ENCODE results near the gene PBRM1. TPM values are rescaled to one million over a fixed set of nuclear protein-coding genes. Genes with fewer than 3 reads are reported as not detected.
"Not testable (repeated sequence)": the region's sequence is repeated elsewhere in the genome, so short reads cannot be mapped to it uniquely, and the experiment has no call there.

The PBRM1 gene
- total RNA-seq = 10 to 100 TPM; 17.1 to 36.4 (median 27.2) TPM
- long read RNA-seq = 0 reads

DNA sequence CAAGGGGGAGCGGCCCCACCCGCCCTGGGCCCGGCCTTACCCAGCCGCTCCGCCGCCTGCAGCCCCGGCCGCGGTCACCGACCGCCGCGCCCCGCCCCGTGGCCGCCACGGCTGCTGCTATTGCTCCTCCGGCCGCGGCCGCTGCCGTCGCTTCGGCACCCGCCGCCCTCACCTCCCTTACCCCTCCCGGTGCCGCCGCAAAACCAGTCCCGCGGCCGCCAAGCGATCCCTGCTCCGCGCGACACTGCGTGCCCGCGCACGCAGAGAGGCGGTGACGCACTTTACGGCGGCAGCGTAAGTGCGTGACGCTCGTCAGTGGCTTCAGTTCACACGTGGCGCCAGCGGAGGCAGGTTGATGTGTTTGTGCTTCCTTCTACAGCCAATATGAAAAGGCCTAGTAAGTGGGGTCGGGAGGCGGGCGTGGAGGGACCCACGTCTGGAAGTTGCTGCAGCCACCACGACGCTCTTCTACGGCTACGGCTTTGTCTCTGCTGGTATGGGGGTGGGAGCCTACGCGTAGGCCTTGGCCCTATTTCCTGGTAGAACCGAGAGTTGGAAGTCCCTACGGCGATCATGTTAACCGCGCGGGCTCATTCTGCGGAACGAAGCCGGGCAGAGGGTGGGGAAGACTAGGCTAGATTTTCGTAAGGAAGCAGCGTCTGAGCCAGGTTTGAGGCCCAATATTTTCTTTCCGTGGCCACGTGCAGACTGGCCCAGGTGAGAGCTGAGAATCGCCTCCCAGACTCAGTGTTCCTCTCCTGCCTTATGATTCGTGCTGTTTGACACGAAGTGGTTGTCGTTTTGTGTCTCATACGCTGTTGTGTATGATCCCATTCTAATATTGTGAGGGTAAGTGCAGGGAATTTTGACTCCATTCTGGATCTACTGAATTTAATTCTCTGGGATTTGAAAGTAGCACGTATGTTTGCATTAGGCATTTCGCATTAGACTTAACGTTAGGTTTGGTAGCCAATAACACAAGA is at the start of gene PBRM1, which contains the start of gene GNL3:
Gene PBRM1 (minus strand): TSS at position 205 of the 983 bp plus-strand sequence.
Gene GNL3 (plus strand): TSS at position 324 of the 983 bp plus-strand sequence. CDS start 61 bp downstream, at position 385.
- 1% methylated on average over 32 of the region's 82 CpGs for WGBS (ENCODE audit: insufficient coverage, low coverage, low lambda C conversion rate, missing lambda C conversion rate)

DNA sequence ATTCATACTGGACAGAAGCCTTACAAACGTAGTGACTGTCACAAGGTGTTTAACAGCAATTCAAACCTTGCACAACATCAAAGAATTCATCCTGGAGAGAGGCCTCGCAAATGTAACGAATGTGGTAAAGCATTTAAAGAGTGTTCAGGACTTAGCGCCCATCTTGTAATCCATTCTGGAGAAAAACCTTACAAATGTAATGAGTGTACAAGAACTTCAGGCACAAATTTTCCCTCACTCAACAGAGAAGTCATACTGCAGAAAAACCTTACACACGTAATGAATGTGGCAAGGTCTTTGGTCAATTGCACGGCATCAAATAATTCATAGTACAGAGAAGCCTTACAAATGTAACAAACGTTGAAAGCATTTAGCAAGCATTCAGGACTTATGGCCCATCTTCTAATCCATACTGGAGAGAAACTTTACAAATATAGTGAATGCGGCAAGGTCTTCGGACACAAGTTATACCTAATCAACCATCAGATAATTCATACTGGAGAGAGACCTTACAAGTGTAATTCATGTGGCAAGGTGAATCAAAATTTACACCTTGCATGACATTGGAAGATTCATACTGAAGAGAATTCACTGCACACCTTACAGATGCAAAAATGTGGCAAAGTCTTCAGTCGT is 47.7 kb upstream of the PBRM1 start:
- Histone ChIP-seq H3K9me3 (no peaks in the 10 kb centered on the region), H3K4me3 (no peak overlapping the region), H3K27ac (no peak overlapping the region), H3K4me1 (no peaks in the 10 kb centered on the region), H3K27me3 (no peaks in the 10 kb centered on the region), H3K36me3 (peaks cover 0 to 51% (median 16%) of the 10 kb centered on the region in 4 donors)
- TF ChIP-seq POLR2A (IDR thresholded peaks at IDR 0.05) = no peak
- TF ChIP-seq, protein P1, sequence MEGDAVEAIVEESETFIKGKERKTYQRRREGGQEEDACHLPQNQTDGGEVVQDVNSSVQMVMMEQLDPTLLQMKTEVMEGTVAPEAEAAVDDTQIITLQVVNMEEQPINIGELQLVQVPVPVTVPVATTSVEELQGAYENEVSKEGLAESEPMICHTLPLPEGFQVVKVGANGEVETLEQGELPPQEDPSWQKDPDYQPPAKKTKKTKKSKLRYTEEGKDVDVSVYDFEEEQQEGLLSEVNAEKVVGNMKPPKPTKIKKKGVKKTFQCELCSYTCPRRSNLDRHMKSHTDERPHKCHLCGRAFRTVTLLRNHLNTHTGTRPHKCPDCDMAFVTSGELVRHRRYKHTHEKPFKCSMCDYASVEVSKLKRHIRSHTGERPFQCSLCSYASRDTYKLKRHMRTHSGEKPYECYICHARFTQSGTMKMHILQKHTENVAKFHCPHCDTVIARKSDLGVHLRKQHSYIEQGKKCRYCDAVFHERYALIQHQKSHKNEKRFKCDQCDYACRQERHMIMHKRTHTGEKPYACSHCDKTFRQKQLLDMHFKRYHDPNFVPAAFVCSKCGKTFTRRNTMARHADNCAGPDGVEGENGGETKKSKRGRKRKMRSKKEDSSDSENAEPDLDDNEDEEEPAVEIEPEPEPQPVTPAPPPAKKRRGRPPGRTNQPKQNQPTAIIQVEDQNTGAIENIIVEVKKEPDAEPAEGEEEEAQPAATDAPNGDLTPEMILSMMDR (IDR thresholded peaks at IDR 0.05) = no peak
- no peak for ATAC-seq
- 84% methylated on average over 9 of the region's 10 CpGs for WGBS (ENCODE audit: insufficient coverage, low coverage, low lambda C conversion rate, missing lambda C conversion rate)
- no peak for DNase-seq
- intact Hi-C loops (cut with DNase I) = no loop called here

More for the DNA sequence above, at the start of gene PBRM1, which contains the start of gene GNL3:
- no peaks in the 10 kb centered on the region for H3K27me3 ChIP-seq
- H3K4me3 ChIP-seq = peak within 1 kb of the TSS; percentile 72 to 90 (median 83)
- intact Hi-C loops (cut with DNase I) = no loop called here
- peaks cover 0 to 56% (median 17%) of the 10 kb centered on the region in 4 donors for H3K4me1 ChIP-seq
- H3K9me3 ChIP-seq = no peaks in the 10 kb centered on the region
- peak; percentile 85 for TF ChIP-seq POLR2A (IDR thresholded peaks at IDR 0.05)
- TF ChIP-seq, protein P1 (IDR thresholded peaks at IDR 0.05) = no peak
- H3K36me3 ChIP-seq = peaks cover 17 to 39% (median 29%) of the 10 kb centered on the region in 4 donors
- ATAC-seq (peak; percentile 77 to 85 (median 82)), DNase-seq (peak; percentile 94 to 96 (median 94))
- peak within 1 kb of the TSS; percentile 85 to 96 (median 89) for H3K27ac ChIP-seq

DNA sequence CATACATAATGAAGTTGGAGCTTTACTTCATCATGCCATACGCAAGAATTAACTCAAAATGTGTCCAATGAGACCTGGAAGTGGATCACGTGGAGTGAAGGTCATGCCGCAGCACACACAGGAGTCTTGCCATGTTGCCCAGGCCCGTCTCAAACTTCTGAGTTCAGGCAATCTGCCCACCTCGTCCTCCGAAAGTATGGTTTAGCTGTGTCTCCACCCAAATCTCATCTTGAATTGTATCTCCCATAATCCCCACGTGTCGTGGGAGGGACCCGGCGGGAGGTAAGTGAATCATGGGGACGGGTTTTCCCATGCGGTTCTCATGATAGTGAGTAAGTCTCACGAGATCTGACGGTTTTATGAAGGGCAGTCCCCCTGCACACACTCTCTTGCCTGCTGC is 45.9 kb upstream of the PBRM1 start:
- H3K9me3 ChIP-seq = no peaks in the 10 kb centered on the region
- H3K27ac ChIP-seq = no peak overlapping the region
- ATAC-seq (no peak), DNase-seq (no peak)
- WGBS (ENCODE audit: insufficient coverage, low coverage, low lambda C conversion rate, missing lambda C conversion rate) = 60% methylated on average over 6 of the region's 14 CpGs
- H3K27me3 ChIP-seq = no peaks in the 10 kb centered on the region
- H3K4me1 ChIP-seq = no peaks in the 10 kb centered on the region
- TF ChIP-seq, protein P1 (IDR thresholded peaks at IDR 0.05) = no peak
- no peak for TF ChIP-seq POLR2A (IDR thresholded peaks at IDR 0.05)
- intact Hi-C loops (cut with DNase I) = no loop called here
- H3K36me3 ChIP-seq = peaks cover 0 to 35% (median 17%) of the 10 kb centered on the region in 4 donors
- H3K4me3 ChIP-seq = no peak overlapping the region

DNA sequence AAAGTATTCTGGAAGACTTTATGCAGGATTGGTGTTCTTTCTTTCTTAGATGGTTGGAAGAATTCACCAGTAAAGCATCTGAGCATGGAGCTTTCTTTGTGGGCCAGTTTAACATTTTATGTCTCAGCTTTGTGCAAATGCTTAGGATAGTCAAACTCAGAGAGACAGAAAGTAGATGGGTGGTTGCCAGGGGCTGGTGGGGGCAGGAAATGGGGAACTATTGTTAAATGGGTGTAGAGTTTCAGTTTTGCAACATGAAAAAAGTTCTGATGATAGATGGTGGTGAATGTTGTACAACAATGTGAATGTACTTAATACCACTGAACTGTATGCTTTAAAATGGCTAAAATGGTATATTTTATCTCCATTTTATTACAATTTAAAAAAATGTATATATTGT is 45.0 kb upstream of the PBRM1 start:
- Histone ChIP-seq H3K36me3 (peaks cover 0 to 33% (median 17%) of the 10 kb centered on the region in 4 donors), H3K9me3 (no peaks in the 10 kb centered on the region), H3K27ac (no peak overlapping the region), H3K4me3 (no peak overlapping the region), H3K27me3 (no peaks in the 10 kb centered on the region), H3K4me1 (no peaks in the 10 kb centered on the region)
- DNase-seq (no peak), ATAC-seq (no peak)
- TF ChIP-seq, protein P1 (IDR thresholded peaks at IDR 0.05) = no peak
- no peak for TF ChIP-seq POLR2A (IDR thresholded peaks at IDR 0.05)
- intact Hi-C loops (cut with DNase I) = no loop called here

DNA sequence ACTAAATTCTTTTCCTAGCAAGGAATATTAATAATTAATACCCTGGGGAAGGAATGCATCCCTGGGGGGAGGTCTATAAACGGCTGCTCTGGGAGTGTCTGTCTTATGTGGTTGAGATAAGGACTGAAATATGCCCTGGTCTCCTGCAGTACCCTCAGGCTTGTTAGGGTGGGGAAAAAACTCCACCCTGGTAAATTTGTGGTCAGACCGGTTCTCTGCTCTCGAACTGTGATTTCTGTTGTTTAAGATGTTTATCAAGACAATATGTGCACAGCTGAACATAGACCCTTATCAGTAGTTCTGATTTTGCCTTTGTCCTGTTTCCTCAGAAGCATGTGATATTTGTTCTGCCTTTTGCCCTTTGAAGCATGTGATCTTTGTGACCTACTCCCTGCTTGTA is 43.0 kb upstream of the PBRM1 start:
- peaks cover 0 to 15% (median 10%) of the 10 kb centered on the region in 4 donors for H3K36me3 ChIP-seq
- DNase-seq; intact Hi-C loops (cut with DNase I); H3K4me3 ChIP-seq; H3K9me3 ChIP-seq; H3K27me3 ChIP-seq; ATAC-seq; H3K27ac ChIP-seq: not testable (repeated sequence)
- 61% methylated on average over 3 of the region's 3 CpGs for WGBS (ENCODE audit: insufficient coverage, low coverage, low lambda C conversion rate, missing lambda C conversion rate)
- H3K4me1 ChIP-seq = peaks cover 0 to 10% (median 4%) of the 10 kb centered on the region in 4 donors
